Psoas muscle (tissue), 8 donors: Measurements from ENCODE around the gene CLEC18A. TPM values are rescaled to one million over a fixed set of nuclear protein-coding genes. Genes with fewer than 3 reads are reported as not detected.
A peak's percentile ranks its signal among the peaks of the same experiment; 100 is the strongest.

Experiments
- ATAC-seq, 4 donors: fragments of 200-7000 bp; cut with Tn5 transposase; one replicate each; pipeline ENCODE4 v1.9.1; 2020; ENCODE audit warnings: moderate library complexity in 3 of 4, mild to moderate bottlenecking in 2 of 4
- DNase-seq, 2 donors: peaks; one replicate each; pipeline ENCODE4 v3.0.0-alpha.2; 2020
- H3K27ac ChIP-seq: fragments of 200-600 bp; one replicate; pipeline ENCODE4 v1.8.0; 2022
- H3K27me3 ChIP-seq, 3 donors: fragments of 200-600 bp in 1 of 3; one replicate each; pipeline versions ENCODE4 v1.6.1 to v1.8.0; 2013 to 2022; ENCODE audit warnings: low read length in 2 of 3, mild to moderate bottlenecking in 2 of 3, moderate library complexity in 1 of 3; ENCODE audit not compliant: insufficient read depth in 3 of 3
- H3K36me3 ChIP-seq, 2 donors: fragments of 200-600 bp in 1 of 2; one replicate each; pipeline versions ENCODE4 v1.6.1 to v1.8.0; 2013 to 2022; ENCODE audit warnings: low read depth in 1 of 2, mild to moderate bottlenecking in 1 of 2, moderate library complexity in 1 of 2; ENCODE audit not compliant: insufficient read depth in 1 of 2
- H3K4me1 ChIP-seq: fragments of 200-600 bp; one replicate; pipeline ENCODE4 v1.8.0; 2022
- H3K4me3 ChIP-seq: fragments of 200-600 bp; one replicate; pipeline ENCODE4 v1.8.0; 2022; ENCODE audit warnings: mild to moderate bottlenecking
- H3K9me3 ChIP-seq: fragments of 200-600 bp; one replicate; pipeline ENCODE4 v1.8.0; 2022
- WGBS, 3 donors: extraction: QIAGEN DNeasy Blood & Tissue Kit; methylation state at CpG; one replicate each; pipeline versions ENCODE4 v1.1.6 to v1.1.7; 2013; 5-methylcytosine and 5-hydroxymethylcytosine counted together
- intact Hi-C, 2 donors: fragments of 100-400 bp; cut with DNase I; formaldehyde crosslinking; loops; one replicate each; pipeline versions ENCODE4 v1.11.0 to v1.14.2; 2022
- polyA plus RNA-seq, 3 donors: library from polyadenylated mRNA; stranded (reverse); fragments of 200-250 nt; gene quantifications; one replicate each; pipeline ENCODE4 v1.2.3, GENCODE V29; 2013
- total RNA-seq, 4 donors: library from RNA; stranded (reverse); fragmentation: NEBNext Ultra II Directional in 2 of 4; extraction: Animal tissue kit (Norgen Biotek cat#: 25700) in 2 of 4; gene quantifications; one replicate each; pipeline versions ENCODE4 v1.2.1 to v1.2.4, GENCODE V29; 2021 to 2023
- TF ChIP-seq, protein P1 (sequence below): fragments of 200-600 bp; IDR thresholded peaks from one replicate; pipeline ENCODE4 v1.8.0; 2022; ENCODE audit warnings: antibody characterized with exemption
- donor health status: healthy with polysubstance abuse.
- donor health status: DM: no; HTN: no; CAD: no; lungs with moderate emphysema.
- donor health status: Bipolar disorder and iron deficiency.
- donor health status: healthy.
- donor health status: DM: yes; HTN: yes; CAD: no.
- donor health status: DM: no; HTN: no; CAD: no.
- donor health status: DM: no; HTN: no; CAD: no.
- donor health status: DM: yes; HTN: yes; CAD: no.

The CLEC18A gene
- total and polyA plus RNA-seq, 7 donors = 0.10 to 0.27 (median 0.22) TPM; not detected in 2

DNA sequence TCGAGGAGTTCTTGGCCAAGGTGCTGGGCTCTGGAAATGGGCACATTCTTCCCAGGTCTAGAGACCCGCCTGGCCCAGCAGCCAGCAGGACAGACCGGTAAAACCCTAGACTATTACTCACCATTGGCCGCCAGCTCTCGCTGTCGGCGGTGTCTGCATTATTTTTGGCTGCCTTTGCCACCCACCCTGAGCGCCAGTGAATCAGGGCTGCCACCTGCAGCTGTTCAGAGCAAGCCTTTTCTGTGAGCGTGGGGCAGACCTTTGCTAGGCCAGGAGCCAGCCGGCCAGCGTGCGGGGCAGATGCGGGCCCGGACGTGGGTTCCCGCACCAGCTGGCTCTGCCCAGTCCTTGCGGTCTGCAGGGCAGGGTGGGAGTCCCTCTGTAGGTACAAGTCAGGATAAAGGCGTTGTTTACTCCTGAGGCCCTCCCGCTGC lies 15.8 kb upstream of the CLEC18A start:
- no peaks in the 10 kb centered on the region for H3K4me1 ChIP-seq
- H3K9me3 ChIP-seq = no peaks in the 10 kb centered on the region
- WGBS, 3 donors = 53 to 77% (median 76%) methylated on average over 19 of the region's 19 CpGs
- H3K27me3 ChIP-seq = no peaks in the 10 kb centered on the region
- TF ChIP-seq, protein P1, sequence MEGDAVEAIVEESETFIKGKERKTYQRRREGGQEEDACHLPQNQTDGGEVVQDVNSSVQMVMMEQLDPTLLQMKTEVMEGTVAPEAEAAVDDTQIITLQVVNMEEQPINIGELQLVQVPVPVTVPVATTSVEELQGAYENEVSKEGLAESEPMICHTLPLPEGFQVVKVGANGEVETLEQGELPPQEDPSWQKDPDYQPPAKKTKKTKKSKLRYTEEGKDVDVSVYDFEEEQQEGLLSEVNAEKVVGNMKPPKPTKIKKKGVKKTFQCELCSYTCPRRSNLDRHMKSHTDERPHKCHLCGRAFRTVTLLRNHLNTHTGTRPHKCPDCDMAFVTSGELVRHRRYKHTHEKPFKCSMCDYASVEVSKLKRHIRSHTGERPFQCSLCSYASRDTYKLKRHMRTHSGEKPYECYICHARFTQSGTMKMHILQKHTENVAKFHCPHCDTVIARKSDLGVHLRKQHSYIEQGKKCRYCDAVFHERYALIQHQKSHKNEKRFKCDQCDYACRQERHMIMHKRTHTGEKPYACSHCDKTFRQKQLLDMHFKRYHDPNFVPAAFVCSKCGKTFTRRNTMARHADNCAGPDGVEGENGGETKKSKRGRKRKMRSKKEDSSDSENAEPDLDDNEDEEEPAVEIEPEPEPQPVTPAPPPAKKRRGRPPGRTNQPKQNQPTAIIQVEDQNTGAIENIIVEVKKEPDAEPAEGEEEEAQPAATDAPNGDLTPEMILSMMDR = no peak
- H3K27ac ChIP-seq = no peak overlapping the region
- H3K36me3 ChIP-seq = peaks cover 0 to 99% of the 10 kb centered on the region in 2 donors
- DNase-seq (no peak), ATAC-seq (peak; percentile 42 to 79 (median 50))
- no peak overlapping the region for H3K4me3 ChIP-seq
- intact Hi-C loops = no loop called here

DNA sequence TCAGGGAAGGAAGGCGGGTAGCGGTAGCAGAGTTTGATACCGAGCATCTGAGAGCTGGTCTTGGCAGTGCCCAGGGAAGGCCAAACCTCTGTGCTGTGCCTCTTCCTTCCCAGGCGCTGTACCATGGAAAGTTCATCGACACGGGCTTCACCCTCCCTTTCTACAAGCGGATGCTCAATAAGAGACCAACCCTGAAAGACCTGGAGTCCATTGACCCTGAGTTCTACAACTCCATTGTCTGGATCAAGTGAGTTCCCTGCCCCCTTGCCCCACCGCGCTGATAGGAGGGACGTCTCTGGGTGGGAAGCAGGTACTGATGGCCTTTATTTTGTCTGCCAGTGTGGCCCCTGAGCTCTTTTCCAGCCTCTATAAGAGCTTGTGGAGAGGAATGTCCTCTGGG lies 15.4 kb upstream of the CLEC18A start:
- no peak overlapping the region for H3K27ac ChIP-seq

DNA sequence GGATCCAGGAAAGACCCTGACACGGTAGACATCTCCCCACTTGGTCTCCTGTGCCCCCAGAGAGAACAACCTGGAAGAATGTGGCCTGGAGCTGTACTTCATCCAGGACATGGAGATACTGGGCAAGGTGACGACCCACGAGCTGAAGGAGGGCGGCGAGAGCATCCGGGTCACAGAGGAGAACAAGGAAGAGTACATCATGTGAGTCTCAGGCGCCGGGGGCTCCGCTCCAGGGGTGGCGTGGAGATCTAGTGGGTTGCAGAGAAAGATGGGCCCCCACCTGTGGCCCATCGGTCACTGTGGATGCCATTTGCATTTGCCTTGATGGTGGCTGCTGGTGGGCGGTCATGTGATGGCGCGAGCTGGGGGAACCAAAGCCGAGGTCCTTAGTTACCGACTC lies 14.9 kb upstream of the CLEC18A start:
- Histone ChIP-seq H3K27ac (no peak overlapping the region), H3K4me1 (no peaks in the 10 kb centered on the region), H3K27me3 (no peaks in the 10 kb centered on the region), H3K9me3 (no peaks in the 10 kb centered on the region), H3K4me3 (no peak overlapping the region), H3K36me3 (peaks cover 0 to 98% of the 10 kb centered on the region in 2 donors)
- TF ChIP-seq, protein P1 = no peak
- intact Hi-C loops = no loop called here
- WGBS, 3 donors = 93 to 95% (median 93%) methylated on average over 16 of the region's 16 CpGs
- ATAC-seq (no peak), DNase-seq (no peak)

More for the DNA sequence above, 15.4 kb upstream of the CLEC18A start:
- Histone ChIP-seq H3K27me3 (no peaks in the 10 kb centered on the region), H3K9me3 (no peaks in the 10 kb centered on the region), H3K36me3 (peaks cover 0 to 99% of the 10 kb centered on the region in 2 donors), H3K4me3 (no peak overlapping the region), H3K4me1 (no peaks in the 10 kb centered on the region)
- intact Hi-C loops = no loop called here
- WGBS, 3 donors = 89 to 90% (median 89%) methylated on average over 10 of the region's 10 CpGs
- TF ChIP-seq, protein P1 = no peak
- peak in 1 of 4 donors; percentile 10 for ATAC-seq
- DNase-seq = no peak

DNA sequence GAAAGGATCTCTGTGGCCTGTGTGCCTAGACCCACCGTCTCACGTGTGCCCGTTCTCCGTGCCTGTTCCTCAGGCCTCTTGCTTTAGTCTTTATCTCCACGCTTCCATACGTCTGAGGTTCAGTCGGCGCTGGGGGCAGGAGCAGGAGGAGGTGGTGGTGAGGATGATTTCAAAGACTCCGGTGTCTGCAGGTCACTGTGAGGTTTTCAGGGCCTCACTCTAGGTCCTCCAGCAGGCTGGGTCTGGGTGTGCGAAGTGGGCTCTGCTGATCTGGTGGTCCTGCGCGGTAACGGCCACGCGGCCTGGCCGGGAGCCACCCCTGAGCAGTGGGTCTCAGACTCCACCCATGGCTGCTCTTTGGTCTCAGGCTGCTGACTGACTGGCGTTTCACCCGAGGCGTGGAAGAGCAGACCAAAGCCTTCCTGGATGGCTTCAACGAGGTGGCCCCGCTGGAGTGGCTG lies 14.4 kb upstream of the CLEC18A start:
- Histone ChIP-seq H3K9me3 (no peaks in the 10 kb centered on the region), H3K36me3 (peaks cover 0 to 97% of the 10 kb centered on the region in 2 donors), H3K4me1 (no peaks in the 10 kb centered on the region), H3K27ac (no peak overlapping the region), H3K4me3 (no peak overlapping the region), H3K27me3 (no peaks in the 10 kb centered on the region)
- 94 to 95% (median 95%) methylated on average over 21 of the region's 21 CpGs for WGBS, 3 donors
- ATAC-seq (no peak), DNase-seq (no peak)
- TF ChIP-seq, protein P1 = no peak
- intact Hi-C loops = no loop called here

DNA sequence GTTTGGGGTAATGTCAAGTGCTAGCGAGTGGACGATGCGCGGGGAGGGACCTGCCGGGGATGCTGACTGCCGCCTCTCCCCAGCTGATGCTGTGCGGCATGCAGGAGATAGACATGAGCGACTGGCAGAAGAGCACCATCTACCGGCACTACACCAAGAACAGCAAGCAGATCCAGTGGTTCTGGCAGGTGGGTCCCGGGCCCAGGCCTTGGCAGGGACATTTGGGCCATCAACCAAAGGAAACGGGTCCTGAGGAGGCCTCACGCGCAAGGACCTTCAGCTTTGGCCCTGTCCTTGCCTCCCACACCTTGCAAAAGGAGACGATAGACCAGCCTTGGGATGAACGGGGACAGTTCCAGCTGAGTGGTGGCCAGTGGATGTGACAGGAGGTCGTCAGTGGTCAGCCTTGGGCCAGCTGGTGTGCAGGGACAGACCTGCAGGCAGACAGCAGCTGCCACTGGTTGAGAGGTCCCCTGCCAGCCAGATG lies 13.6 kb upstream of the CLEC18A start:
- Histone ChIP-seq H3K36me3 (peaks cover 0 to 90% of the 10 kb centered on the region in 2 donors), H3K9me3 (no peaks in the 10 kb centered on the region), H3K4me1 (no peaks in the 10 kb centered on the region), H3K4me3 (no peak overlapping the region), H3K27me3 (no peaks in the 10 kb centered on the region), H3K27ac (no peak overlapping the region)
- ATAC-seq = no peak
- WGBS, 3 donors = 74 to 84% (median 81%) methylated on average over 16 of the region's 16 CpGs
- intact Hi-C loops = no loop called here
- TF ChIP-seq, protein P1 = no peak
- DNase-seq = no peak
